GM12801 (cell line): ENCODE results near the gene MICAL3.

Source experiments
- TF ChIP-seq, protein P1 (sequence below): IDR thresholded peaks from one replicate; pipeline ENCODE4 v1.5.1; 2011; ENCODE audit warnings: control low read depth; ENCODE audit not compliant: insufficient read length; ENCODE audit errors: extremely low read depth

The MICAL3 gene

DNA sequence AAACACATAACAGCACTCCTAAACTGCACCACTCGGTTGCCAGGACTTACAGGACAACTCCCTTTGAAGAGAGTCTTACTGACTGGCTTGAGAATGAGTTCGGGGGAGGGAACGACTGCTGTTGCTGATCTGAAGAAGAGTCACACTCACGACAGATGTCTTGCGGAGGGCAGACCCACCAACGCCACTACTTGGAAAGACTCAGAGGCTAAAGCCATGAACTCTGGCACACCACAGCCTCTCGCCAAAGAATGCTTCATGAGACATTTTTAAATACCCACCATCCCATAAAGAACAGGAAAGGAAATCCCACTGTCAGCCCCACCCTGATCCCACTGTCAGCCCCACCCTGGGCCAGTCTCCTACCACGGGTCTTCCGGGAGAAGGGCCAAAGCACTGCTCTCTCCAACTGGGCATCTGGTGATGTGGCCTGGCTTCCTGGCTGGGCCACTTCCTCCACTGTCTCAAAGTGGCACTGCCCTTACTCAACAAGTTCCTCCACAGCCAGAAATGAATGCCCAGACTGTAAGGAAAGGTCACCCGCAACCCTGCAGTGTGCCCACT lies 73.6 kb downstream of the MICAL3 start:
- TF ChIP-seq, protein P1, sequence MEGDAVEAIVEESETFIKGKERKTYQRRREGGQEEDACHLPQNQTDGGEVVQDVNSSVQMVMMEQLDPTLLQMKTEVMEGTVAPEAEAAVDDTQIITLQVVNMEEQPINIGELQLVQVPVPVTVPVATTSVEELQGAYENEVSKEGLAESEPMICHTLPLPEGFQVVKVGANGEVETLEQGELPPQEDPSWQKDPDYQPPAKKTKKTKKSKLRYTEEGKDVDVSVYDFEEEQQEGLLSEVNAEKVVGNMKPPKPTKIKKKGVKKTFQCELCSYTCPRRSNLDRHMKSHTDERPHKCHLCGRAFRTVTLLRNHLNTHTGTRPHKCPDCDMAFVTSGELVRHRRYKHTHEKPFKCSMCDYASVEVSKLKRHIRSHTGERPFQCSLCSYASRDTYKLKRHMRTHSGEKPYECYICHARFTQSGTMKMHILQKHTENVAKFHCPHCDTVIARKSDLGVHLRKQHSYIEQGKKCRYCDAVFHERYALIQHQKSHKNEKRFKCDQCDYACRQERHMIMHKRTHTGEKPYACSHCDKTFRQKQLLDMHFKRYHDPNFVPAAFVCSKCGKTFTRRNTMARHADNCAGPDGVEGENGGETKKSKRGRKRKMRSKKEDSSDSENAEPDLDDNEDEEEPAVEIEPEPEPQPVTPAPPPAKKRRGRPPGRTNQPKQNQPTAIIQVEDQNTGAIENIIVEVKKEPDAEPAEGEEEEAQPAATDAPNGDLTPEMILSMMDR, result no peak

DNA sequence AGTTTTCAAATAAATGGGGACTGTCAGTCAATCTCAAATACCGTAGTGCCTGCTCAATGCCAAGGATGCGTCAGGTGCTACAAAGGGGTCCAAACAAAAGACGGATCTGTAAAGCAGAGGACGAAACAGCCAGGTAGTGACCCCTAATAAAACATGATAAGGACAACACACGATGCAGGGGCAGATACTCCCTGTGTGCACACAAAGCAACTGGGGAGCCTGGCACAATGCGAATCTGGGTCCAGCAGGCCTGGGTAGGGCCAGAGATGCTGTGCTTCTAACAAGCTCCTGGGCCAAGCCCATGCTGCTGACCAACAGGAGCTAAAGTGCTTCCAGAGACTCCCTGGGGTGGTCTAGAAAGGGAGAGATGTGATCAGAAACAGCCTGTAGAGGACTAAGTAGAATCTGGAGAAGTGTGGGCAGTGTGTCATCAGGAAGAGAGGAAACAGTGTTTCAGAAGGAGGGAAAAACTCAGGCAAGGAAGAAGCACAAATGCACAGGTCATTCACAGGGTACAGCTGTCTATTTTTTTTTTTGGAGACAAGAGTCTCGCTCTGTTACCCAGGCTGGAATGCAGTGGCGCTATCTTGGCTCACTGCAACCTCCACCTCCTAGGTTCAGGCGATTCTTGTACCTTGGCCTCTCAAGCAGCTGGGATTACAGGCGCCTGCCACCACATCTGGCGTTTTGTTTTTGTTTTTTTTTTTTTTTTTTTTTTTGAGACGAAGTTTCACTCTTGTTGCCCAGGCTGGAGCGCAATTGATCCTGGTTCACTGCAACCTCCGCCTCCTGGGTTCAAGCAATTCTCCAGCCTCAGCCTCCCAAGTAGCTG lies 74.5 kb downstream of the MICAL3 start:
- TF ChIP-seq, protein P1, result no peak

DNA sequence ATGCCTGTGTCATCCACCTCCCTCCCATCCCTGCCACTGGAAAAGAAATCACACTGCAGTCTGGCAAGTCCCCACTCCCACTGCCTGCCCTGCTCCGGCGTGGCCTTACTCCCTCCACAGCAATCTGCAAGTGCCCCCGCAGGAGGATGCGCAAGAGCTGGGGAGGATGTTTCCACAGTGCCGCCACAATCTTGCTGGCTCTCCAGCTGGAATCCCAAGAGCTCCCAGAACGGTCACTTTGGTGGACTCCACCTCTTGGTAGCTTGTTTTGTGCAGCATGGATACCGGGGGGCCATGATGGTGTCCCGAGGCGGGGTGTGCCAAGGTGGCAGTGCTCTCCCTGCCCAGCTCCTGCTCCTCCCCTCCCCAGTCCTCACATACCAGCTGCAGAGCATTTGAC lies 76.3 kb downstream of the MICAL3 start:
- TF ChIP-seq, protein P1, result no peak

DNA sequence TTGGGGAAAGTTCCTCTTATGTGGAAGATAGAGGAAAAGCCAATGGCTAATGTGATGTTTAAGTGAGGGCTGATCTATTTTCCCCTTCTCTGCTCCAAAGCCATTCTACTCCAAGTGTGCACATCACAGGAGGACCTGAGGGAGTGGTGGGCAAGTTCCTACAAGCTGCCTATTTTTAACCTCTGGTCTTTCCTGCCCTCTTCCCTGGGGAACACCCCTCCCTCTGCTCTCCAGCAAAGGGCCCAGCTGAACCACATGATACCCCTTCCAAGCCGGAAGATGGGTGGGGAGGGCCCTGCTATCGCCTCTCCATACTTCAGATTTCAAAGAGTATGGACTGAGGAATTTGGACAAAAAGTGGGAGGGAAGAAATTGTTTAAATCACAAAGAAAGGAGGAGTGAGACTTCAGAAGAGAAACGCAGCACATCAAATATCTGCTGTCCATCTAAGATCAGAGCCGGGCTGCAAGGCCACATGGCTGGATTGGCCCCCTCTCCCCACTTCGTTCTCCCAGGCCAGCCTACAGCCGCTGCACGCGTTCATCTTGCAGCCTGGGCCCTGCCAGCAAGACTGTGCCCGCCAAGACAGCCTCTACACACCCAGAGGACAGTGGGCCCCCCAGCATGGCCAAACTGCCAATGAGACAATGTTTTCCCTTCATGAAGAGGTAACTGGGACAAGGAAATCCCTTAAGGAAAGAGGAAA lies 77.5 kb downstream of the MICAL3 start:
- TF ChIP-seq, protein P1, result no peak

DNA sequence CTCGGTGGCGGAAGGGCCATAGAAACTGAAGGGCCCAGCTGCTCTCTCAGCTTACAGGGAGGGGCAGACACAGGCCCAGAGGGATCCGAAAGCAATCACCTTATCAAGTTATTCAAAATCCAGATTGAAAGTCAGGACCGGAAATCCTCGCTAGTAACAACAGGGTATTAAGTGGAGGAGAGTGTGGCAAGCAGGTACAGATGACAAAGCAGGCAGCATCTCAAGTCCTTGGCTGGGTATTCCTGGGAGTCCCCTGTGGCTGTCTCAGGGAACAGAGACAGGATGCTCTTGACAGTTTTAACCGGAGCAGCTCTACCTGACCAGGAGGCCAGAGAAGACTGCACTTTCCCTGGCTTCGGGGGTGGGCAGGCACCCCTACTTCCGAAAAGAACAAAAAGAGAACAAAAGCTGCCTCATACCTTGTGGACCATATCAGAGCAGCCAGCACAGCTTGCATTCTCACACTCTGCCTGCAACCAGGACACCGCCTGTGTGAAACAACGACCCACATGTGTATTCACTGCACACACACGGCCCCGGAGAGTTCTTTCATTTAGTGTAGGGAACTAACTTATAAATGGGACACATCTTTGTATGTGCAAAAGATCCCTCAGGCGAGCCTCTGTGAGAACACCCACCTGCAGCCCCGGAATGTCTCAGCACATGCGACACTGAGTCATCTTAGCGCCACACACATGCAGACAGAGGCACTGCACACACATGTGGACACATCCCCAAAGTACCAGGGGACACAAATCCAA lies 78.3 kb downstream of the MICAL3 start:
- TF ChIP-seq, protein P1, result no peak

DNA sequence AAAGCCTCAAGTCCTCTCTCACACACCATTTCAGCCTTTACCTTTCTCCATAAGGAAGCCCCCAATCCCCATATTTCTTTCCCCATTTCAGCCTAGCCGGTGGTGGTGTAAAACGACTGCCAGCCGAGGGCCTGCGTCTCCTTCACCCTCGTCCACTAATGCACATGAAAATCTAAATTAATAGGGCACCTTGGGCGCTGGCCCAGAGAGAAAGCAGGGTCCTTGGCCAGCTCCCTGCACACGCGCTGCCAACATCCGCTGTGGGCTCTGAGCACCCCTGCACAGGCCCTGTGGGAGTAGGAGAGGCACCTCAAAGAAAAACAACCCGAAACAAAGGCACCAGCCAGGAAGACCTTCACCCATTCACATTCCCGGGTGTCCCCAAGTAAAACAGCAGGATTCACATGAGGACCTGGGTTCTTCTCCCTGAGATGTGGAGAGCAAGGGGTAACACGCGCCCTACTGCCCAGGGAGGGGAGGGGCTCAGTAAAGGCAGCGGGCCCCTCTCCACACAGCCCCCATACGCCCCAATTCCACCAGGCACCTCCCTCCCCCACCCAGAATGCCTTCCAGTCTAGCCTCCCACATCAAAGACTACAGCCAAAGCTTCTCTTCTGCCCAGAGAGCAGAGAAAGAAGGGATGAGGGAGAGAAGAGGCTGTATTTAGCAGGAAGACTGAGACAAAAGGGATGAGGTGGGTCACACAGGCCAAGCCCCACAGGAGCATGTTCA lies 79.0 kb downstream of the MICAL3 start:
- TF ChIP-seq, protein P1, result no peak
